Measurements from ENCODE around the gene MCAT.

The MCAT gene

DNA sequence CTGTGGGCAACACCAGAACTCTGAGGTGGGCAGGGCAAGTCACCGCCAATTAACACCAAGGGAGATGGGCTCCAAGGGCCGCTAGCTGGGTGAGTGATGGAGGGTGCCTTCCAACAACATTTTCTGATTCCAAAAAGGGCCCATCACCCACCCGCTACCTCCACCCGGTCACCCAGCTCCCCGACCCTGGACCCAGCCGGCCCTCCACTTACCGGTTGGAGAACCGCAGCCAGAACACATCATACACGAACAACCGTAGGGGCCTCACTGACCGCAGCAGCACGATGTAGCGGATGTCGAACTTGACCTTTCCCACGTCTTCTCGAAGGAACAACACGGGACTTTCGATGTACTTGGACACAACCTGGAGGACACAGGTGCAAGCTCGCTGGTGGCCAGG is 29.0 kb upstream of the MCAT start:
- DNase-seq (ENCODE audit: low read depth): no peak

DNA sequence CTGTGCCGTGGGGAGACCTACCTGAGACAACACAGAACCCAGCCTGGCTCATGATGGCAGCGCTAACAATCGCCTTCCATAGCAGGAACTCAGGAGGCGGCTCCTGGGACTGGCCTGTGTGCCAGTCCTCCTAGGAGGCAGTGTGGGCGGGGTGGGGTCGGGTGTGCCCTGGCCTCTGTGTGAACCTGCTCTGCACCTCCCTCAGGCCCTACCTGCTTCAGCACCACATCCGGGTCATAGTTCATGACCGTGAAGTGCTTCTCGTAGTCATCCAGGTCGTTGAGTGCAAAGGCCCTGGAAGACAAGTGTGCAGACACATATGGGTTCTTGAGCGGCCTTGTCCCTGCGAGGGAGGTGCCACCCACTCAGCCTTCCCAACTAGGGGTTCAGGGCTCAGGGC is 28.4 kb upstream of the MCAT start:
- DNase-seq (ENCODE audit: low read depth): no peak

- DNase-seq (ENCODE audit: low read depth): no peak
Measured at GRCh38 chr22:43171019-43171491, 27.9 kb upstream of the MCAT start.

DNA sequence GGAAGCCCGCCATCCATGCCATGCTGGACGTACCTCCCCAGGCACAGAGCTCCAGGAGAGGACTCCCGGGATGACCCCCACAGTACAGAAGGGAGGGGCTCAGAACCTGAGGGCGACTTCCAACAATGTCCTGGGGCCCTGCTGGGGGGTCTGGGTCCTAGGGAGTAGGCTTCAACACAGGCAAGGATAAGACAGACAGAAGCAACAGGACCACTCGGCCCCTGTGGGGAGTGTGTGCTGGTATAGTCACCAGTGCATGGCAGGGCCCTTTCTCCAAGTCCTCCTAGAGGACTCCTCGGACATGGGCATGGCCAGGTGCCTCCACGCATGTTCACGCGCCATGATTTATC is 26.9 kb upstream of the MCAT start:
- no peak for DNase-seq (ENCODE audit: low read depth)

DNA sequence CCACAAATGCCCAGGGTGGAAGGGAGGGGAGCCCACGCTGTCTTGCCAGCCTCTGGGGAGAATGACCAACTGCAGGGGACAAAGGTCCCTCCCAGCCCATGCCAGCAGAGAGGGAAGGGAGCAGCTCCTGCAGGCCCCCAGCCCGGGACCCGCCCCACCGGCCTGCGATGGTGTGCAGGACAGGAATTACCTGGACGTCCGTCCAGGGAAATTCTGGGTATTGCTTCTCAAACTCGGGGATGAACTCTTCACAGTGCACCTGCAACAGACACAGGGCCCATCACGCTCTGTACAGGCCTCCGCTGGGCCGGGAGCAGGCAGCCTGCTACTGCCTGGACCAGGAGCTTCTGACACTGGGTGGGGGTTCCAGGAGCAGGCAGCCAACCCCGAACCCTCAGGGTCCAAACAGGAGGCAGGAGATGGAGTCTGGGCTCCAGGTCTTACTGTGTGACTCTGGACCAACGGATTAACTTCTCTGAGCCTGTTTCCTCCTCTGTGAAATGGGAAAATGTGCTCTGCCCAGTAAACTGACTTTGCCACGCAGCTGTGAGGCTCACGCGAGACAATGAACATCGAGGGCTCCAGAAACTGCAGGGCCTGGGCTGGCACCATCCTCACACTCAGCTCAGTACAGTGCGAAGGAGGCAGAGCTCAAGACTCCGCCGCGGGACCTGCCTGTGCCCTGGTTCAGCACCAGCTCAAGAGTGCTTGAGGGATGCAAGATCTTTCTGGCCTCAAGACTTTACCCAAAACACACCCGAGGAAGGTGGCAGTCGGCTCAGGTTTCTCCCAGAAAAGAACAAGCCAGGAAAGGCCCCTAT is 26.3 kb upstream of the MCAT start:
- DNase-seq (ENCODE audit: low read depth): no peak

DNA sequence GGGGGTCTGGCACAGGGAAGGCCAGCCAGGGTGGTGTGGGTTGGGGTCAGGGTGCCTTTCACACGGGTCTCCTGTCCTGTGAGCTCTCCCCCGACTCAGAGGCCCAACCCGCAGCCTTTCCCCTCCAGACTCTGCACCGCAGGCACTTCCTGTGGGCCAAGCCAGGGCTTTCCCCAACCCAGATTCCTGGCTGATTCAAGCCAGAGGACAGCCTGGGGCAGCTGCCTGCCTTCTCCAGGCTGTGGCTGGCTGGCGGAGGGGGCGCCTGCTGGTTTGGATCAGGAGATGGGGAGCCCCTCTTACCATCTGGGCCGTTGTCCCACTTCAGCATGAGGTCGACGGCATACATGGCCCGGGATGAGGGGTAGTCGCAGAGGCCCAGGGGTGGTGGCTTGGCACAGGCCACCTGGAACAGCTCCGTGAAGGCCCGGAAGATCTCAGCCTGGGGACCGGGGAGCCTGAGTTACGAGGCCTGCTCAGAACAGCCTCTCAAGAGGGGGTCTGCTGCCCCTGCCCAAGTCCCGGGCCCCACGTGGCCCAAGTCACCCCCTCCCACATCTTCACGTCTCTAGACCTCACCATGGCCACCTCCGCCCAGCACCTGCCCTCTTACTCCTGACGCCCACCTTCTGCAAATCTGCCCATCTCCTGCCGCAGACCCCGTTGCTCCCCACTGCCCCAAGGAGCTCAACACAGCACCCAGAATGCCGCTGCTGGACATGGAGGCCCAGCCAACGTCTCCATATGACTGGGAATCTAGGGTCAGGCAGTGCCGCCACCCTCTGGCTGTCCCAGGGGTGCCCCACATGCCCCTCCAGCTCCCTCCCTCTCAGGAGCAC is 25.5 kb upstream of the MCAT start:
- DNase-seq (ENCODE audit: low read depth): no peak

DNA sequence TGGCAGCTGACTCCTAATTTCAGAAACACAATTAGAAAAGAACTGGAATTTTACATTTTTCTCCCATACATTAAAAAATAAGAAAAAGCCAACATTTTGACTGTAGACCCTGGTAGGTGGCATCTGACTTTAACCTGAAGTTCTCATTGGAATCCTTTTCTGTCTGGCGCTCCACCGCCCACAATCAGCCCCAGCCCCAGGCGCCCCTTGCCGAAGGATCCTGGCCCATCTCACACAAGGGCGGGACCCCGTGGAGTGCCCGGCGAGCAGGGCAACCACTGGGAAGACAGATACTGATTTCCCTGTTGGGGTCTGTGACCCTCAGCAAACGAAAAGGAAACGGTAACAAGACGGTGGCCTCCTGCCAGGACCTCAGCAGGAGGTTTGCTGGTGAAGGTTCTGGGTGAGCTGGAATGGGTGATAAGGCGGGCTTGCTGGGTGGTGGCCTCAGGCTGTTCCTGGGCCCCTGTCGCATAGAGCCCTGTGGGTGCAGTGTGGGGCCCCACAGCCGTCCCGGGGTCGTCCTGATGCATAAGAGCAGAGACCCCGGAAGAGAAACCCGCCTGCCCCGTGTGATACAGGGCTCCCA is 23.9 kb upstream of the MCAT start:
- DNase-seq (ENCODE audit: low read depth): no peak

DNA sequence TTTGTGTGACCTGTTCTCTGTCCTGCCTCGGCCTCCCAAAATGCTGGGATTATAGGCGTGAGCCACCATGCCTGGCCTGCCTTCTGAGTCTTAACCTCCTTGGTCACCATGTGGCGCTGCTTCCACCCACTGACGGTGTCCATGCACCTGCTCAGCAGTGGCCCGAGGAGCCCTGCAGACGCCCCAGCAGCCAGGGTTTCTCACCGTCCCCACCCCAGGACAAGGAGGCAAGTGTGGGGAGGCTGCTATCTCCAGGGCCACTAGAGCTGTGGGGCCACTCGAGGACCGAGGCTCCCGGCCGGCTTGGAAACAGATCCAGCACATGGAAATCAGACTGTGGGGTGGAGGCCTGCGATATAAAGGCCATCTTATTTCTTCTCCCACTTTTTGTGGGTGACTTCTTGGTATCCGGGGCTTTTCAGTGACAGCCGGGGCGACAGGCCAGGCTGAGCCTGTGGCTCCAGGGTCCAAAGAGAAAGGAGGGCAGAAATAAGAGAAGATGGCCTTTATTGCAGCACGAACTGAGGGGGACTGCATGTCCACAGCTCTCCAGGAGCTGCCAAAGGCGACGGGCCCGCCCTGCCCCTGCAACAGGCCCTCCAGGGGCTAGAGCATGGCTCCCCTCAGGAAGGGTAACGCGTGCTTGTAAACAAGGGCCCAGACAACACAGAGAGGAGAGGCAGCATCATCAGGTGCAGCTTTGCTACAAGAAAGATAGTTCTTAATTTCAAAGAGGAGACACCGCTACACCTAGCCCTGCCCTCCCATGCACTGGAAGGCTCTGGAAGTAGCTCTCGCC is 23.1 kb upstream of the MCAT start:
- no peak for DNase-seq (ENCODE audit: low read depth)

- no peak for DNase-seq (ENCODE audit: low read depth)
Measured at GRCh38 chr22:43164636-43165035, 21.4 kb upstream of the MCAT start.

DNA sequence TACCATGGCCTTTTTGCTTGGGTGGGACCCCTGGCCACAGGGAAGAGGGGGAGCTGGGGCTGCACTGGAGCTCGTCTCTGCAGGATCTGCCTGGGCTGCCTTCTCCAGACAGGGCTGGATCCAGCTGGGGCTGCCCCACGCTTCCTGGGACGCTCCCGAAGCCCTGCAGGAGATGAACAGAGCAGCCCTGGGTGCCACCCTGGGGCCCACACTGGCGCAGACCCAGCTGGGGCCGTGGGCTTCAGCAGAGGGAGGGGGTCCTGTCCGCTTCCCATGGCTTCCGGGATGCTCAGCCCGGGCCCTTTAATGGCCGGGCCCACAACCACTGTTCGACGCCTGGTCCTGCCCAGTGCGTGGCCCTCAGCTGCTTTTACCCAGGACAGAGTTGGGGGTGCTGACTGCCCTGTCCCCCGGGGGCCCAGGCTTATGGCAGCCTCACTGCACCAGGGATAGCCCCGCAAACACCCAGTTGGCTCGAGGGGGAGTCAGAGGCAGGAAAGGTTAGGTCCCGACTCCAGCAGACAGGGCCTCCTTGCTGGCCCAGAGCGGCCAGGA is 20.1 kb upstream of the MCAT start:
- no peak for DNase-seq (ENCODE audit: low read depth)

DNA sequence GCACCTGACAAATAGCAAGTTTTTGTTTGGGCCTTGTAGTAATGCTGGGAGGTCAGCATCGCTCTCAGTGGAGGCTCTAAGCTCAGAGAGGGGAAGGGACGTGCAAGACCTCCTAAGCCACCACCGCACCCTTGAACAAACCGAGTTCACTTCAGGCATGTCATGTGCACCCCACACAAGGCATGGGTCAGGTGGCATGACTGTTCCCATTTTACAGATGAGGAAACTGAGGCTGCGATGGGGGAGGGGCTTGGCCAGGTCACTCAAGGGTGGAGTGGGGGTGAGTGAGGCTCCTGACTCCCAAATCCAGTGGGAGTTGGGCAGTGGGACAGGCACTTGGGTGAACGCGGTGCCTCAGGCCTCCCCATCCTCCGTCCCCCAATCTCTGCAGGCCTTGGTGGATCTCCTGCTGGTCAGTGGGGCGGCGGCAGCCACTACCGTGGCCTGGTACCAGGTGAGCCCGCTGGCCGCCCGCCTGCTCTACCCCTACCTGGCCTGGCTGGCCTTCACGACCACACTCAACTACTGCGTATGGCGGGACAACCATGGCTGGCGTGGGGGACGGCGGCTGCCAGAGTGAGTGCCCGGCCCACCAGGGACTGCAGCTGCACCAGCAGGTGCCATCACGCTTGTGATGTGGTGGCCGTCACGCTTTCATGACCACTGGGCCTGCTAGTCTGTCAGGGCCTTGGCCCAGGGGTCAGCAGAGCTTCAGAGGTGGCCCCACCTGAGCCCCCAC is 19.4 kb upstream of the MCAT start:
- DNase-seq (ENCODE audit: low read depth): no peak

DNA sequence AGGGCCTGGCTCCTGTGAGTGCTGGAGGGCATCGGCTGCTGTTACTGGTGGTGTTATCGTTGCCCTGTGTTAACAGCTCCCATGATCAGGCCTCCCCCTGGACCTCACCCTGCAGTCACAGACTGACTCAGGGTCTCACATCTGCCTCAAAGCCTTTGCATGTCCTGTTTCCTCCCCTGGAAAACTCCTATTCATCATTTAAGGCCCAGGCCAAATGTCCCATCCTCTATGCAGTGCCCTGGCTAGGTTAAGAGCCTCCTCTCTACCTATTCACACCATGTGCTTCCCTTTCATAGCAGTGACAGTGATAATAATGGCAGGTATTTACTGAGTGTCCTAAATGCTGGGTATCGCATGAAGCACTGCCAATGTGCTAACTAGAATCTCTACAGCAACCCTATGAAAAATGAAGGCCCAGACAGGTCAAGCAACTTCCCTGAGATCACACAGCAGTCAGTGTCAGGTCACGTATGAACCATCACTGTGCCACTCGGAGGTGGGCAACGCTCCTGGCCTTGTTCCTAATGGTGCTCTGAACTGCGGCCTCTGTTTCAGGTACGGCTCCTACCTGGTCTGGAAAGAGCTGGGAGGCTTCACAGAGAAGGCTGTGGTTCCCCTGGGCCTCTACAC is 17.4 kb upstream of the MCAT start:
- no peak for DNase-seq (ENCODE audit: low read depth)

DNA sequence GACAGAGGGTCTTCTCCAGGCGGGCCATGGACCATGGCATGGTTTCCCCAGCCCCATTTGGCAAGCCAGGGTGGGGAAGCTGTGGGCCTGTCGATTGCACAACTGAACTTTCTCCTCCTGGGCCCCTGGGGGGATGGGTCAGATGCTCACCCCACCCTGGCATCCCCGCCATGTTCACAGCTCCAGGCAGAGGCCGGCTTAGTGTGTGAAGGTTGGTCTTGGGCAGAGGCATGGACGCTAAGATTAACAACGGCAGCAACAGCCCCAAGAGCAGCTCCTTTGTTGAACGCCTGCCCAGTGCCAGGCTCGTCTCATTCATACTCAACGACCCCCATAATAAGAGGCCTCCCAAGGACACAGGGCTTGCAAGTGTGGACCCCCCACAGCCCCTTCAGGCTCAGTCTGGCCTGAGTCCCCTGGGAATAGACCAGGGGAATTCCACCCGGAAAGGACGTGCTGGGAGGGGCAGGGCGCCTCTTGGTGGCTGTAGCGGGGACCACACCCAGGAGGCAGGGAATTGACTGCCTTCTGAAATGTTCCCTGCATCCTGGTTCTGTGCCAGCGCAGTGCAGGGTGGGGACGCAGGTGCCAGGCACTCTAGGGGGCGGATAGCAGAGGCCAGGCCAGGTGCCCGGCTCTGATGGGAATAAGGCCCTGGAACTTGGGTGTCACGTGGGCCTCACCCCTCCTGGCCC is 16.4 kb upstream of the MCAT start:
- DNase-seq (ENCODE audit: low read depth): no peak

- DNase-seq (ENCODE audit: low read depth): no peak
Measured at GRCh38 chr22:43158778-43159483, 15.7 kb upstream of the MCAT start.

DNA sequence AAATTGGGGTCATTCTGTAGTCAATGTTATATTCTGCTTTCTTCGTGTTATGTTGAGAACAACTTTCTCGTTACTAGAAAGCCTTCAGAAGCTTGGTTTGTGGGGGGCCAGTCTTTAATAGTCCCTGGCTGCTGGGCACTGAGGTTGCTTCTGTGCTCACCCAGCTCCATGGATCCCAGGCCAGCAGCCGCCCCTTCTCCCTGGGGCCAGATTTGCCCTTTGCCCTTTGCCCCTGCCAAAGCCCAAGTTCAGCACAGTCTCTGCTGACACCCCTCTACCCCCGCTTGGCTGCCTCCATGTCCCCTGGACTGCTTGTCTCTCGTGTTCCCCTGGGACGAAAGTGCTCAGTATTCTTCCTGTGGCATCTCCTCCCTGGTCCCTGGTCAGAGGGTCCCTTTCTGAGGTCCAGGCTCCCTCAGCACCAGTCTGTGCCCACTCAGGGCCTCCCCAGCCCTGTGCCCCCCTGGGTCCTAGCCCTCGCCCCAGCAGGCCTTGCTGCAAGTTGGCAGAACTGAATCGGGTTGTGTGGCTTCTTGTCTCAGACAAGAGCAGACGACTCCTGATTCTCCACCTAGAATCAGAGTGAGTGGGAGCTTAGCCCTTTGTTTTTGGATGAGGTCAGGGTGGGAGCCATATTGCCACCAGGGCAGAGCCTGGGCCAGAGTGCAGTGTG is 14.8 kb upstream of the MCAT start:
- DNase-seq (ENCODE audit: low read depth): no peak

GRCh38 chr22:43156413-43156812 is 13.2 kb upstream of the MCAT start:
- DNase-seq (ENCODE audit: low read depth): no peak

GRCh38 chr22:43155789-43156188 is 12.6 kb upstream of the MCAT start:
- no peak for DNase-seq (ENCODE audit: low read depth)

GRCh38 chr22:43154887-43155536 is 11.8 kb upstream of the MCAT start:
- no peak for DNase-seq (ENCODE audit: low read depth)
